Pancreas (tissue), 10 donors: Measurements from ENCODE around the gene PTCD3. TPM values are rescaled to one million over a fixed set of nuclear protein-coding genes. Genes with fewer than 3 reads are reported as not detected.

Experiments used
- ATAC-seq, 4 donors: fragments of 200-7000 bp; cut with Tn5 transposase; one replicate each; pipeline versions ENCODE4 v1.8.0 to v1.9.1; 2020; ENCODE audit warnings: mild to moderate bottlenecking in 4 of 4, moderate library complexity in 4 of 4
- DNase-seq, 6 donors: peaks; one replicate each; pipeline ENCODE4 v3.0.0-alpha.2; 2020
- FAIRE-seq: peaks from 2 replicates; lab custom pipeline; 2012; peaks lifted over from hg19 to GRCh38; lab: Jason Lieb, UNC
- H3K27ac ChIP-seq, 4 donors: fragments of 200-600 bp; sonication (generic); 1 replicate in 3 of 4; 2 replicates in 1 of 4; pipeline versions ENCODE4 v1.5.0 to v1.8.0; 2020
- H3K27me3 ChIP-seq, 4 donors: fragments of 200-600 bp; one replicate each; pipeline ENCODE4 v1.8.0; 2021
- H3K36me3 ChIP-seq, 3 donors: fragments of 200-600 bp; sonication (generic) in 1 of 3; one replicate each; pipeline versions ENCODE4 v1.5.0 to v1.8.0; 2020 to 2021
- H3K4me1 ChIP-seq, 3 donors: fragments of 200-600 bp; one replicate each; pipeline ENCODE4 v1.8.0; 2021
- H3K4me3 ChIP-seq, 4 donors: fragments of 200-600 bp; sonication (generic) in 2 of 4; one replicate each; pipeline versions ENCODE4 v1.5.0 to v1.8.0; 2020 to 2021
- H3K9me3 ChIP-seq, 4 donors: fragments of 200-600 bp; one replicate each; pipeline ENCODE4 v1.8.0; 2021
- CTCF ChIP-seq, 4 donors: fragments of 200-600 bp; sonication (generic) in 3 of 4; IDR thresholded peaks; one replicate each; pipeline versions ENCODE4 v1.5.0 to v1.8.0; 2021; ENCODE audit warnings: antibody characterized with exemption in 4 of 4
- WGBS, 2 donors: extraction: QIAGEN DNeasy Blood & Tissue Kit; methylation state at CpG; one replicate each; pipeline ENCODE4 v1.1.7; 2013; 5-methylcytosine and 5-hydroxymethylcytosine counted together
- intact Hi-C, 3 donors: fragments of 100-400 bp; cut with DNase I; formaldehyde crosslinking; loops; one replicate each; pipeline versions ENCODE4 v1.11.1 to v1.14.2; 2022
- polyA plus RNA-seq, 2 donors: library from polyadenylated mRNA; stranded (reverse); fragments of 200-250 nt; gene quantifications; one replicate each; pipeline ENCODE4 v1.2.3, GENCODE V29; 2013
- total RNA-seq, 6 donors: library from RNA; stranded (reverse); fragmentation: NEBNext Ultra II Directional in 4 of 6; extraction: Animal tissue kit (Norgen Biotek cat#: 25700) in 4 of 6; gene quantifications; one replicate each; pipeline versions ENCODE4 v1.2.1 to v1.2.4, GENCODE V29; 2021 to 2023
- donor health status: healthy with polysubstance abuse.
- donor health status: DM: no; HTN: no; CAD: no; lungs with moderate emphysema.
- donor health status: DM: no; HTN: no; CAD: no.
- donor health status: control.
- donor health status: control.
- donor health status: Bipolar disorder and iron deficiency.
- donor health status: DM: yes; HTN: yes; CAD: no.
- donor health status: DM: no; HTN: no; CAD: no.
- donor health status: DM: no; HTN: no; CAD: no.
- donor health status: DM: yes; HTN: yes; CAD: no.

Gene PTCD3
- total and polyA plus RNA-seq, 8 donors = 15.8 to 42.7 (median 28.9) TPM

GRCh38 chr2:86150502-86150901 is 44.5 kb downstream of the PTCD3 start:
- Histone ChIP-seq H3K36me3 (peaks cover 0 to 51% (median 17%) of the 10 kb centered on the region in 3 donors), H3K27me3 (no peaks in the 10 kb centered on the region), H3K9me3 (no peaks in the 10 kb centered on the region), H3K27ac (no peak overlapping the region), H3K4me3 (no peak overlapping the region), H3K4me1 (no peaks in the 10 kb centered on the region)
- DNase-seq (no peak), FAIRE-seq (no peak), ATAC-seq (no peak)
- intact Hi-C loops = no loop called here
- TF ChIP-seq CTCF (IDR thresholded peaks at IDR 0.05) = no peak
- WGBS, 2 donors = 95 to 97% methylated on average over 2 of the region's 2 CpGs

- DNase-seq = no peak
- WGBS, 2 donors = 45 to 54% methylated on average over 2 of the region's 2 CpGs
- Histone ChIP-seq H3K4me3 (no peak overlapping the region), H3K27ac (no peak overlapping the region), H3K9me3 (no peaks in the 10 kb centered on the region), H3K4me1 (no peaks in the 10 kb centered on the region), H3K27me3 (no peaks in the 10 kb centered on the region), H3K36me3 (peaks cover 2 to 49% (median 13%) of the 10 kb centered on the region in 3 donors)
- ATAC-seq = no peak
- intact Hi-C loops = no loop called here
- no peak for TF ChIP-seq CTCF (IDR thresholded peaks at IDR 0.05)
- no peak for FAIRE-seq
Measured at GRCh38 chr2:86157009-86157556, 51.0 kb downstream of the PTCD3 start.

GRCh38 chr2:86158286-86158685 is 52.3 kb downstream of the PTCD3 start:
- peaks cover 2 to 59% (median 20%) of the 10 kb centered on the region in 3 donors for H3K36me3 ChIP-seq
- no peaks in the 10 kb centered on the region for H3K27me3 ChIP-seq
- H3K27ac ChIP-seq = no peak overlapping the region
- ATAC-seq = no peak
- no peak overlapping the region for H3K4me3 ChIP-seq
- no peak for DNase-seq
- no peak for TF ChIP-seq CTCF (IDR thresholded peaks at IDR 0.05)
- H3K9me3 ChIP-seq = no peaks in the 10 kb centered on the region
- intact Hi-C loops = no loop called here
- WGBS, 2 donors = 89 to 90% methylated on average over 4 of the region's 4 CpGs
- H3K4me1 ChIP-seq = no peaks in the 10 kb centered on the region
- FAIRE-seq = no peak

- no peak for DNase-seq
- TF ChIP-seq CTCF (IDR thresholded peaks at IDR 0.05) = no peak
- H3K4me1 ChIP-seq = no peaks in the 10 kb centered on the region
- no peak for FAIRE-seq
- no peak overlapping the region for H3K4me3 ChIP-seq
- H3K36me3 ChIP-seq = peaks cover 2 to 70% (median 24%) of the 10 kb centered on the region in 3 donors
- WGBS, 2 donors = 87 to 90% methylated on average over 6 of the region's 6 CpGs
- H3K9me3 ChIP-seq = no peaks in the 10 kb centered on the region
- H3K27ac ChIP-seq = no peak overlapping the region
- intact Hi-C loops = no loop called here
- no peak for ATAC-seq
- H3K27me3 ChIP-seq = no peaks in the 10 kb centered on the region
Measured at GRCh38 chr2:86160156-86160952, 54.3 kb downstream of the PTCD3 start.

GRCh38 chr2:86170449-86170848 is 64.4 kb downstream of the PTCD3 start:
- Histone ChIP-seq H3K9me3 (no peaks in the 10 kb centered on the region), H3K36me3 (peaks cover 0 to 37% (median 0%) of the 10 kb centered on the region in 3 donors), H3K4me1 (peaks cover 0 to under 1% (median 0%) of the 10 kb centered on the region in 3 donors), H3K27me3 (no peaks in the 10 kb centered on the region), H3K4me3 (no peak overlapping the region), H3K27ac (no peak overlapping the region)
- no peak for ATAC-seq
- no peak for FAIRE-seq
- WGBS, 2 donors = 95 to 97% methylated on average over 4 of the region's 4 CpGs
- TF ChIP-seq CTCF (IDR thresholded peaks at IDR 0.05) = no peak
- intact Hi-C loops = no loop called here
- no peak for DNase-seq
